ENCODE measurements around the gene TNRC6B. TPM values are rescaled to one million over a fixed set of nuclear protein-coding genes. Genes with fewer than 3 reads are reported as not detected.

TNRC6B gene
- total and polyA plus RNA-seq, 9 donors, result 7.0 to 21.7 (median 9.7) TPM

DNA sequence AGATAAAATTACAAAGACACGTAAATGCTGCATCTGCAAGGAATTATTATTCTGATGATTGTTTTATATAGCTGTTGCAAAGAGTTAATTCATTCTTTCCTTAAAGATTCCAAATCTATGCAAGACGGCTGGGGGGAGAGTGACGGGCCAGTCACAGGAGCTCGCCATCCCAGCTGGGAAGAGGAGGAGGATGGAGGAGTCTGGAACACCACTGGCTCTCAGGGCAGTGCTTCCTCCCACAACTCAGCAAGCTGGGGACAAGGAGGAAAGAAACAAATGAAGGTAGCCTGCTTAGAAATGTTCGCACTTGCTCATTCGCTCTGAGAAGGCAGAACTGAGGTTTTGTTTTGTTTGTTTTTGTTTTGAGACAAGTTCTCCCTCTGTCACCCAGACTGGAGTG lies 95.6 kb downstream of the TNRC6B start:
- 90% methylated on average over 2 of the region's 6 CpGs for WGBS (ENCODE audit: insufficient coverage)
- no peaks in the 10 kb centered on the region for H3K9me3 ChIP-seq (replicated peaks; ENCODE audit: control insufficient read depth, low read depth, low read length)
- peaks cover 36% of the 10 kb centered on the region for H3K36me3 ChIP-seq (ENCODE audit: control insufficient read depth, insufficient read depth, low read length)
- H3K27me3 ChIP-seq (ENCODE audit: control insufficient read depth, insufficient read depth, low read length), result no peaks in the 10 kb centered on the region
- no peak for DNase-seq
- no peak overlapping the region for H3K27ac ChIP-seq (ENCODE audit: low read length)
- peaks cover 2% of the 10 kb centered on the region for H3K4me1 ChIP-seq (ENCODE audit: control insufficient read depth, insufficient read depth, low read length)
- H3K4me3 ChIP-seq (ENCODE audit: low read length), result no peak overlapping the region

GRCh38 chr22:40276996-40277823 lies 99.5 kb downstream of the TNRC6B start:
- peak overlapping the region; percentile 1 for H3K4me3 ChIP-seq (ENCODE audit: low read length)
- no peaks in the 10 kb centered on the region for H3K27me3 ChIP-seq (ENCODE audit: control insufficient read depth, insufficient read depth, low read length)
- 55% methylated on average over 4 of the region's 10 CpGs for WGBS (ENCODE audit: insufficient coverage)
- H3K4me1 ChIP-seq (ENCODE audit: control insufficient read depth, insufficient read depth, low read length), result peaks cover 2% of the 10 kb centered on the region
- DNase-seq, result peak; percentile 87
- peak overlapping the region; percentile 94 for H3K27ac ChIP-seq (ENCODE audit: low read length)
- peaks cover 56% of the 10 kb centered on the region for H3K36me3 ChIP-seq (ENCODE audit: control insufficient read depth, insufficient read depth, low read length)
- no peaks in the 10 kb centered on the region for H3K9me3 ChIP-seq (replicated peaks; ENCODE audit: control insufficient read depth, low read depth, low read length)

DNA sequence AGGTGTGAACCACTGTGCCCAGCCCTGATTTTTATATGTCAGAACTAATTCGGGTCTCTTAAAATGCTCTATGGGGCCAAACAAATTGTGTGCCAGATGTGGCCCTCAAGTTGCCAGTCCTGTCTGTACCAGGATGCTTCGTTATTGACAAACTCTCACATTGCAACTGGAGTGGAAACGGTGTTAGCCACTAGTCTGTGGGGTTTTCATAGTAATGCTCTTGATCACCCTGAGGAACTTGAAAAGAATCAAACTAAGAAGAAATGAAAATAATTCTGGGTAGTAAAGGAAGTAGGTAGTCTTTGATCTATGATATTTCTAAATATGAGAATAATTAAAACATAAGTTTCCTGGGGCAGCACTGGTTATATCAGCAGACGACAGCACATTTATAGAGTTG lies 101.3 kb downstream of the TNRC6B start:
- H3K27me3 ChIP-seq (ENCODE audit: control insufficient read depth, insufficient read depth, low read length), result no peaks in the 10 kb centered on the region
- no peak overlapping the region for H3K4me3 ChIP-seq (ENCODE audit: low read length)
- H3K9me3 ChIP-seq (replicated peaks; ENCODE audit: control insufficient read depth, low read depth, low read length), result no peaks in the 10 kb centered on the region
- no peak for DNase-seq
- no peaks in the 10 kb centered on the region for H3K4me1 ChIP-seq (ENCODE audit: control insufficient read depth, insufficient read depth, low read length)
- peaks cover 52% of the 10 kb centered on the region for H3K36me3 ChIP-seq (ENCODE audit: control insufficient read depth, insufficient read depth, low read length)
- WGBS (ENCODE audit: insufficient coverage), result 100% methylated on average over 1 of the region's 4 CpGs
- no peak overlapping the region for H3K27ac ChIP-seq (ENCODE audit: low read length)

GRCh38 chr22:40281717-40282116 lies 104.0 kb downstream of the TNRC6B start:
- no peak overlapping the region for H3K4me3 ChIP-seq (ENCODE audit: low read length)
- no peaks in the 10 kb centered on the region for H3K4me1 ChIP-seq (ENCODE audit: control insufficient read depth, insufficient read depth, low read length)
- 87% methylated on average over 2 of the region's 2 CpGs for WGBS (ENCODE audit: insufficient coverage)
- no peaks in the 10 kb centered on the region for H3K9me3 ChIP-seq (replicated peaks; ENCODE audit: control insufficient read depth, low read depth, low read length)
- H3K27ac ChIP-seq (ENCODE audit: low read length), result no peak overlapping the region
- DNase-seq, result no peak
- peaks cover 52% of the 10 kb centered on the region for H3K36me3 ChIP-seq (ENCODE audit: control insufficient read depth, insufficient read depth, low read length)
- H3K27me3 ChIP-seq (ENCODE audit: control insufficient read depth, insufficient read depth, low read length), result no peaks in the 10 kb centered on the region

- peaks cover 56% of the 10 kb centered on the region for H3K36me3 ChIP-seq (ENCODE audit: control insufficient read depth, insufficient read depth, low read length)
- WGBS (ENCODE audit: insufficient coverage), result 80% methylated on average over 1 of the region's 7 CpGs
- no peak overlapping the region for H3K27ac ChIP-seq (ENCODE audit: low read length)
- H3K4me1 ChIP-seq (ENCODE audit: control insufficient read depth, insufficient read depth, low read length), result no peaks in the 10 kb centered on the region
- H3K9me3 ChIP-seq (replicated peaks; ENCODE audit: control insufficient read depth, low read depth, low read length), result no peaks in the 10 kb centered on the region
- H3K27me3 ChIP-seq (ENCODE audit: control insufficient read depth, insufficient read depth, low read length), result no peaks in the 10 kb centered on the region
- H3K4me3 ChIP-seq (ENCODE audit: low read length), result no peak overlapping the region
- DNase-seq, result no peak
Measured at GRCh38 chr22:40285513-40285912, 107.8 kb downstream of the TNRC6B start.

DNA sequence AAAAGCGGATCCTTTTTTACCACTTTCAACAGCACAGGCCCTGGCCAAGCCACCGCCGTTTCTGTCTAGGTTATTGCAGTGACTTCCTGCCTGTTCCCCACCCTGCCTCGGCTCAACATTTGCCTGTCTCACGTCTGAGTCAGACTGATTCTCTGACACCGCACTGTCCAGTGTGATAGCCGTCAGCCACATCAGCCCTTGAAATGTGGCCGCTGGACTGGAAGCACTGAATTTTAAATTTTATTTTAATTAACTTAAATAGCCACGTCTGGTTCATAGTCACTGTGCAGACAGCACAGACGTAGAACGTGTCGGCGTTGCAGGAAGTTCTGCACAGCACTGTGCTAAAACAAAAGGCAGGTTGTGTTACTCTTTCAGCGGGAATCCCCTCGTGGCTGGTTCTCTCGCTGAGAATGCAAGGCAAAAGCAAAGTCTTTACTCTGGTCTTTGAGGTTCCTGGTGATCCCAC lies 112.3 kb downstream of the TNRC6B start:
- DNase-seq, result no peak
- Histone ChIP-seq H3K4me3 (ENCODE audit: low read length) (no peak overlapping the region), H3K9me3 (replicated peaks; ENCODE audit: control insufficient read depth, low read depth, low read length) (no peaks in the 10 kb centered on the region), H3K36me3 (ENCODE audit: control insufficient read depth, insufficient read depth, low read length) (peaks cover 56% of the 10 kb centered on the region), H3K4me1 (ENCODE audit: control insufficient read depth, insufficient read depth, low read length) (no peaks in the 10 kb centered on the region), H3K27ac (ENCODE audit: low read length) (no peak overlapping the region), H3K27me3 (ENCODE audit: control insufficient read depth, insufficient read depth, low read length) (no peaks in the 10 kb centered on the region)
- 71% methylated on average over 15 of the region's 16 CpGs for WGBS (ENCODE audit: insufficient coverage)

- H3K4me3 ChIP-seq (ENCODE audit: low read length), result no peak overlapping the region
- H3K9me3 ChIP-seq (replicated peaks; ENCODE audit: control insufficient read depth, low read depth, low read length), result no peaks in the 10 kb centered on the region
- no peaks in the 10 kb centered on the region for H3K4me1 ChIP-seq (ENCODE audit: control insufficient read depth, insufficient read depth, low read length)
- DNase-seq, result no peak
- no peaks in the 10 kb centered on the region for H3K27me3 ChIP-seq (ENCODE audit: control insufficient read depth, insufficient read depth, low read length)
- no peak overlapping the region for H3K27ac ChIP-seq (ENCODE audit: low read length)
- H3K36me3 ChIP-seq (ENCODE audit: control insufficient read depth, insufficient read depth, low read length), result peaks cover 54% of the 10 kb centered on the region
- 72% methylated on average over 3 of the region's 7 CpGs for WGBS (ENCODE audit: insufficient coverage)
Measured at GRCh38 chr22:40290516-40290915, 112.8 kb downstream of the TNRC6B start.

DNA sequence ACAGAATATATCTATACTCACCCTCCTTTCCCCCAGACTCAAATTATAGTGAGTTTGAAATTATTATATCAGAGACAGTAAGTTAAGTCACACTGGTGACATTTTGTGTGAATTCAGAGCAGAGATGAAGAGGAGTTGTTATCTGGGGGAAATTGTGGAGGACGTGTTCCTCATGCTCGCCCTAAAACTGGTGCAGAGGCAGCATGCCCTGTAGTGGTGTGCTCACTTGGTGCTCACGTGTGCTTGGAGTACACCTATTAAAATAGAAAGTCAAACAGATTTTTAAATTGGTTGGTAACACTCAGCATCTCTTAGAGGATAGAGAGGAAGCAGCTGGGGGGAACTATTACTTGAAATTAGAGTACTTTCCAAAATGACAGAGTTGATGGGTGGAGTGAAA lies 117.0 kb downstream of the TNRC6B start:
- no peak overlapping the region for H3K4me3 ChIP-seq (ENCODE audit: low read length)
- no peaks in the 10 kb centered on the region for H3K9me3 ChIP-seq (replicated peaks; ENCODE audit: control insufficient read depth, low read depth, low read length)
- WGBS (ENCODE audit: insufficient coverage), result no CpG with 5 or more reads among the region's 3 CpGs
- no peaks in the 10 kb centered on the region for H3K27me3 ChIP-seq (ENCODE audit: control insufficient read depth, insufficient read depth, low read length)
- no peak overlapping the region for H3K27ac ChIP-seq (ENCODE audit: low read length)
- H3K36me3 ChIP-seq (ENCODE audit: control insufficient read depth, insufficient read depth, low read length), result peaks cover 24% of the 10 kb centered on the region
- no peaks in the 10 kb centered on the region for H3K4me1 ChIP-seq (ENCODE audit: control insufficient read depth, insufficient read depth, low read length)
- DNase-seq, result no peak

DNA sequence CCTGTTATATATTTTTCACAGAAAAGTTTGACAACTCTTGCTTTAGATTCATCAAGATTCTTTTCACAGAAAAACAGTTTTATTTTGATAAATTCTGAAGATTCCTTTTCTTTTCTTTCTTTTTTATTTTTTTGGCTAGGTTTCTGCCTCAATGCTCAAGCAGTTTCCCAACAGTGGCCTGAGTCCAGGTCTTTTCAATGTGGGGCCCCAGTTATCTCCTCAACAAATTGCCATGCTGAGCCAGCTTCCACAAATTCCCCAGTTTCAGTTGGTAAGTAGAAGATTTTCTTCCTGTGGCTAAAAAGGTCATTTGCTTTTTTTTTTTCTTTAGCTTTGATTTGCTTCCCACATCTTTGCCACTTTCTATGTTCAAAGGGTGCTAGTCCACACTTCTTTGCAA lies 122.6 kb downstream of the TNRC6B start:
- no peak overlapping the region for H3K27ac ChIP-seq (ENCODE audit: low read length)
- no peaks in the 10 kb centered on the region for H3K4me1 ChIP-seq (ENCODE audit: control insufficient read depth, insufficient read depth, low read length)
- H3K9me3 ChIP-seq (replicated peaks; ENCODE audit: control insufficient read depth, low read depth, low read length), result no peaks in the 10 kb centered on the region
- H3K27me3 ChIP-seq (ENCODE audit: control insufficient read depth, insufficient read depth, low read length), result no peaks in the 10 kb centered on the region
- no peak for DNase-seq
- H3K36me3 ChIP-seq (ENCODE audit: control insufficient read depth, insufficient read depth, low read length), result peaks cover 28% of the 10 kb centered on the region
- no peak overlapping the region for H3K4me3 ChIP-seq (ENCODE audit: low read length)

DNA sequence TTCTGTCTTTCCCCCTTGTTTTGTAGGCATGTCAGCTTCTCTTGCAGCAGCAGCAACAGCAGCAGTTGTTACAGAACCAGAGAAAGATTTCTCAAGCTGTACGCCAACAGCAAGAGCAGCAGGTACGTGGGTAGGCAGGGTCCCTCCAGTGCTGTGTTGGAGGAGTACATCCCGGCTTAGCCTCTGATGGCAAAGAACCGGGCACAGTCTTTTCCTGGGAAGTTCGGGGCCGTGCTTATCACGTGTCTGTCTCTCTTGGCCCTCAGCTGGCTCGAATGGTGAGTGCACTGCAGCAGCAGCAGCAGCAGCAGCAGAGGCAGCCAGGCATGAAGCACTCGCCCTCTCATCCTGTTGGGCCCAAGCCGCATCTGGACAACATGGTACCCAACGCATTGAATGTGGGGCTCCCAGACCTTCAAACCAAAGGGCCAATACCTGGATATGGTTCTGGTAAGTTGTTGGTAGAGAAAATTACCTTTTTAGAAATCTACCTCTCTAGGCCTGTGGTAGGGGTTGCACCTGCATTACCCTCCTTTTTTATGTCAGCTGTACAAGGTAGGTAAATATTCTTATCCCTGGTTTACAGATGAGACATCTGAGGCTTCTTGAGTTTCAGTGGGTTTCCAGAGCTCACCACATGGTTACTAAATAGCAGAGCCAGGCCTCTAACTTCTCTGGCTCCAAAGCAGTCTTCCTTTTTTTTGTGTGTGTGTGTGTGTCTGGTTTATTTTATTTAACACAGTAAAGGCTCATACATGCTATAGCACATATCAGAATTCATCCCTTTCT lies 123.4 kb downstream of the TNRC6B start:
- H3K4me1 ChIP-seq (ENCODE audit: control insufficient read depth, insufficient read depth, low read length), result no peaks in the 10 kb centered on the region
- peaks cover 31% of the 10 kb centered on the region for H3K36me3 ChIP-seq (ENCODE audit: control insufficient read depth, insufficient read depth, low read length)
- no peaks in the 10 kb centered on the region for H3K27me3 ChIP-seq (ENCODE audit: control insufficient read depth, insufficient read depth, low read length)
- H3K9me3 ChIP-seq (replicated peaks; ENCODE audit: control insufficient read depth, low read depth, low read length), result no peaks in the 10 kb centered on the region
- 91% methylated on average over 10 of the region's 11 CpGs for WGBS (ENCODE audit: insufficient coverage)
- no peak overlapping the region for H3K4me3 ChIP-seq (ENCODE audit: low read length)
- H3K27ac ChIP-seq (ENCODE audit: low read length), result no peak overlapping the region
- DNase-seq, result no peak
